ENCODE data around the gene BUB1. TPM values are rescaled to one million over a fixed set of nuclear protein-coding genes. Genes with fewer than 3 reads are reported as not detected.

The BUB1 gene
- polyA plus RNA-seq, 2 of the 4 experiments (the other 2 are of a cell fraction) = 36.9 to 65.5 TPM

GRCh38 chr2:110669079-110669478, 8.8 kb downstream of the BUB1 start:
- DNase-seq (ENCODE audit: low read depth in 1 of 2, low spot score in 1 of 2) (no peak), FAIRE-seq (no peak), ATAC-seq (no peak)
- no peaks in the 10 kb centered on the region for H3K9me3 ChIP-seq
- H3K4me2 ChIP-seq = no peak overlapping the region
- ChIA-PET CTCF (no interaction called here), POLR2A (interaction anchor here (1.6 kb wide), 1 partner anchor 9 kb away, joined by 6 read pairs; the partner anchor contains the start of gene BUB1)
- no peak for TF ChIP-seq CBX8 (IDR thresholded peaks at IDR 0.05)
- TF ChIP-seq NFE2L2 (conservative IDR thresholded peaks at IDR 0.05; ENCODE audit: low read length) = no peak
- TF ChIP-seq PHF8 (IDR thresholded peaks at IDR 0.05; ENCODE audit: borderline replicate concordance, low read depth) = no peak
- TF ChIP-seq ELK1 (IDR thresholded peaks at IDR 0.05; ENCODE audit: low read depth, low read length) = no peak
- TF ChIP-seq MAX (IDR thresholded peaks at IDR 0.05) = no peak
- no peak for TF ChIP-seq SREBF2 (IDR thresholded peaks at IDR 0.05)
- TF ChIP-seq E2F6 (IDR thresholded peaks at IDR 0.05; ENCODE audit: borderline replicate concordance, low read depth) = no peak
- TF ChIP-seq CBX2 (IDR thresholded peaks at IDR 0.05; ENCODE audit: borderline replicate concordance, low read depth) = no peak
- no peak for TF ChIP-seq CTCF (IDR thresholded peaks at IDR 0.05)
- TF ChIP-seq KDM5A (IDR thresholded peaks at IDR 0.05) = no peak
- TF ChIP-seq FOSL2 (IDR thresholded peaks at IDR 0.05) = no peak
- no peak for TF ChIP-seq FOSL2 (CRISPR knock-in tag; IDR thresholded peaks at IDR 0.05)
- no peak overlapping the region for H3K4me3 ChIP-seq
- peaks cover 3% of the 10 kb centered on the region; the same call in 1 of the 3 replicates for H3K4me1 ChIP-seq
- no peak overlapping the region for H3K27ac ChIP-seq
- 100% methylated on average over 1 of the region's 1 CpG for WGBS (ENCODE audit: missing lambda C conversion rate)

GRCh38 chr2:110667071-110667470, 10.8 kb downstream of the BUB1 start:
- ATAC-seq = no peak
- WGBS (ENCODE audit: missing lambda C conversion rate) = 93% methylated on average over 3 of the region's 3 CpGs
- Histone ChIP-seq H3K4me2 (no peak overlapping the region), H3K4me1 (peaks cover 5% of the 10 kb centered on the region; the same call in 1 of the 3 replicates), H3K9me3 (no peaks in the 10 kb centered on the region), H3K27ac (no peak overlapping the region), H3K4me3 (no peak overlapping the region)
- ChIA-PET CTCF (interaction anchor here (1.2 kb wide), 1 partner anchor 9 kb away, joined by 3 read pairs; no protein-coding TSS in a partner anchor), POLR2A (no interaction called here)
- no peak for FAIRE-seq
- DNase-seq (ENCODE audit: low read depth in 1 of 2, low spot score in 1 of 2) = no peak
- no peak for TF ChIP-seq HOXB5 (CRISPR knock-in tag; IDR thresholded peaks at IDR 0.05)
- no peak for TF ChIP-seq HMGXB4 (CRISPR knock-in tag; IDR thresholded peaks at IDR 0.05; ENCODE audit: borderline replicate concordance)
- TF ChIP-seq MAZ (IDR thresholded peaks at IDR 0.05; ENCODE audit: borderline replicate concordance, low read depth, low read length) = no peak
- TF ChIP-seq ELK1 (IDR thresholded peaks at IDR 0.05; ENCODE audit: low read depth, low read length) = no peak
- TF ChIP-seq PBX3 (IDR thresholded peaks at IDR 0.05) = no peak
- TF ChIP-seq EHF (CRISPR knock-in tag; IDR thresholded peaks at IDR 0.05) = no peak
- TF ChIP-seq HOXA7 (CRISPR knock-in tag; IDR thresholded peaks at IDR 0.05) = no peak
- no peak for TF ChIP-seq CBX2 (IDR thresholded peaks at IDR 0.05; ENCODE audit: borderline replicate concordance, low read depth)
- no peak for TF ChIP-seq RAD21 (conservative IDR thresholded peaks at IDR 0.05 in 1 of 2, IDR thresholded peaks at IDR 0.05 in 1 of 2)
- TF ChIP-seq CTCF (IDR thresholded peaks at IDR 0.05) = no peak
- TF ChIP-seq ZC3H11A (IDR thresholded peaks at IDR 0.05) = no peak
- no peak for TF ChIP-seq SMC3 (IDR thresholded peaks at IDR 0.05)
- TF ChIP-seq USF2 (IDR thresholded peaks at IDR 0.05) = no peak
- TF ChIP-seq NPAS2 (CRISPR knock-in tag; IDR thresholded peaks at IDR 0.05; ENCODE audit: borderline replicate concordance) = no peak
- no peak for TF ChIP-seq TP53 (CRISPR knock-in tag; IDR thresholded peaks at IDR 0.05)
- no peak for TF ChIP-seq FOSL2 (IDR thresholded peaks at IDR 0.05)
- no peak for TF ChIP-seq FOSL2 (CRISPR knock-in tag; IDR thresholded peaks at IDR 0.05)
- TF ChIP-seq RARB (CRISPR knock-in tag; IDR thresholded peaks at IDR 0.05) = no peak
- TF ChIP-seq CBX8 (IDR thresholded peaks at IDR 0.05) = no peak

Data from A549 (cell line).